ENCODE data around the gene HYAL2. TPM values are rescaled to one million over a fixed set of nuclear protein-coding genes. Genes with fewer than 3 reads are reported as not detected.
"Not testable (repeated sequence)": the region's sequence is repeated elsewhere in the genome, so short reads cannot be mapped to it uniquely, and the experiment has no call there.

Gene HYAL2
- polyA plus RNA-seq, 4 donors, result 62.8 to 92.9 (median 75.5) TPM

GRCh38 chr3:50316657-50317242 is 5.8 kb downstream of the HYAL2 start:
- DNase-seq (ENCODE audit: low read depth in 4 of 4, low spot score in 3 of 4), result no peak

- no peak for DNase-seq (ENCODE audit: low read depth in 4 of 4, low spot score in 3 of 4)
These were observed 7.7 kb downstream of the HYAL2 start for GRCh38 chr3:50314816-50315215.

GRCh38 chr3:50314342-50314741 is 8.2 kb downstream of the HYAL2 start:
- DNase-seq (ENCODE audit: low read depth in 4 of 4, low spot score in 3 of 4), result no peak

GRCh38 chr3:50312041-50312440 is 10.5 kb downstream of the HYAL2 start:
- DNase-seq (ENCODE audit: low read depth in 4 of 4, low spot score in 3 of 4), result not testable (repeated sequence)

GRCh38 chr3:50304601-50305000 is 17.9 kb downstream of the HYAL2 start:
- DNase-seq (ENCODE audit: low read depth in 4 of 4, low spot score in 3 of 4), result no peak

- DNase-seq (ENCODE audit: low read depth in 4 of 4, low spot score in 3 of 4), result no peak
These were observed 19.3 kb downstream of the HYAL2 start, which contains the start of gene HYAL1 for GRCh38 chr3:50303013-50303815. Gene HYAL1, minus strand, starts transcription at chr3:50303574. Its CDS starts 618 bp downstream, at chr3:50302956.

- DNase-seq (ENCODE audit: low read depth in 4 of 4, low spot score in 3 of 4), result no peak
These were observed 20.2 kb downstream of the HYAL2 start for GRCh38 chr3:50302095-50303012.

- no peak for DNase-seq (ENCODE audit: low read depth in 4 of 4, low spot score in 3 of 4)
These were observed 21.8 kb downstream of the HYAL2 start for GRCh38 chr3:50300681-50301254.

- DNase-seq (ENCODE audit: low read depth in 4 of 4, low spot score in 3 of 4), result no peak
These were observed 22.4 kb downstream of the HYAL2 start for GRCh38 chr3:50299929-50300680.

- DNase-seq (ENCODE audit: low read depth in 4 of 4, low spot score in 3 of 4), result no peak
These were observed 23.0 kb downstream of the HYAL2 start for GRCh38 chr3:50299638-50299928.

GRCh38 chr3:50298836-50299637 is 23.5 kb downstream of the HYAL2 start, which contains the start of the genes HYAL3 and NAA80:
Gene HYAL3, minus strand, starts transcription at chr3:50299405. Its CDS starts 3,803 bp downstream, at chr3:50295602.
Gene NAA80, minus strand, starts transcription at chr3:50299405. Its CDS starts 1,942 bp downstream, at chr3:50297463.
- peak; percentile 99 to 100 (median 100) for DNase-seq (ENCODE audit: low read depth in 4 of 4, low spot score in 3 of 4)

- no peak for DNase-seq (ENCODE audit: low read depth in 4 of 4, low spot score in 3 of 4)
These were observed 24.4 kb downstream of the HYAL2 start for GRCh38 chr3:50297896-50298725.

- DNase-seq (ENCODE audit: low read depth in 4 of 4, low spot score in 3 of 4), result no peak
These were observed 25.2 kb downstream of the HYAL2 start for GRCh38 chr3:50297384-50297775.

- DNase-seq (ENCODE audit: low read depth in 4 of 4, low spot score in 3 of 4), result no peak
These were observed 25.7 kb downstream of the HYAL2 start for GRCh38 chr3:50296721-50297383.

- DNase-seq (ENCODE audit: low read depth in 4 of 4, low spot score in 3 of 4), result no peak
These were observed 26.8 kb downstream of the HYAL2 start for GRCh38 chr3:50295553-50296431.

GRCh38 chr3:50294492-50295403 is 27.8 kb downstream of the HYAL2 start:
- DNase-seq (ENCODE audit: low read depth in 4 of 4, low spot score in 3 of 4), result no peak
